ENCODE measurements around the gene OAS3.

The OAS3 gene

GRCh38 chr12:113003636-113004035 lies 65.4 kb downstream of the OAS3 start:
- H3K36me3 ChIP-seq (ENCODE audit: control insufficient read depth, insufficient read depth, low read length) = peaks cover 44% of the 10 kb centered on the region
- DNase-seq (ENCODE audit: extremely low read depth, insufficient read length) = no peak
- no peaks in the 10 kb centered on the region; the same call in 1 of the 2 replicates for H3K27me3 ChIP-seq (replicated peaks; ENCODE audit: control insufficient read depth, insufficient read depth, low read length)
- no peak overlapping the region for H3K4me3 ChIP-seq (replicated peaks; ENCODE audit: low read depth, low read length)
- no peak for TF ChIP-seq CTCF (IDR thresholded peaks at IDR 0.05; ENCODE audit: insufficient read depth, low read length, poor library complexity, severe bottlenecking)

DNA sequence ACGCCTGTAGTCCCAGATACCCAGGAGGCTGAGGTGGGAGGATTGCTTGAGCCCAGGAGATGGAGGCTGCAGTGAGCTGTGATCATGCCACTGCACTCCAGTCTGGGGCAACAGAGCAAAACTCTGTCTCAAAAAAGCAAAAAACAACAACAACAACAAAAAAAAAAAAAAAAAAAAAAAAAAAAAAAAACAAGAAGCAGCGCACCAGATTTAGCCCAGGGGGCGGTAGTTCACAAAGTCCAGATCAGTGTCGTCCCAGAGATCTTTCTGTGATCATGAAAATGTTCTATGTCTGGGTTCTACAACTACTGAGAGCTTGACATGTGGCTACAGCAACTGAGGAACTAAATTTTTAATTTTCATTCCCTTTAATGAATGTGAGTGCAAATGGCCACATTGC lies 67.5 kb downstream of the OAS3 start:
- TF ChIP-seq CTCF (IDR thresholded peaks at IDR 0.05; ENCODE audit: insufficient read depth, low read length, poor library complexity, severe bottlenecking) = peak; percentile 44
- H3K27me3 ChIP-seq (replicated peaks; ENCODE audit: control insufficient read depth, insufficient read depth, low read length) = no peaks in the 10 kb centered on the region
- DNase-seq (ENCODE audit: extremely low read depth, insufficient read length) = no peak

DNA sequence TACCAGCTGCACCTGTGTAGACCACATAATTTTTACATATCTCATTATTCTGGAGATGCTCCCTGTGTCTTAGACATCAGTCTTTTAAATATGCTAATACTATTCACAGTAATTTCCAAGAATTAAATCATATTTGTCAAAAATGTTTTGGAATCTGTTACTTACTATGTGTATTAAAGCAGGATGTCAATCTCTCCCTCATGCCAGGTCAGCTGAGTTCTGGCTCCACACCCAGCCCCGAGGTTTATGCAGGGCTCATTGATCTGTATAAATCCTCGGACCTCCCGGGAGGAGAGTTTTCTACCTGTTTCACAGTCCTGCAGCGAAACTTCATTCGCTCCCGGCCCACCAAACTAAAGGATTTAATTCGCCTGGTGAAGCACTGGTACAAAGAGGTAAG lies 67.9 kb downstream of the OAS3 start:
- no peak for DNase-seq (ENCODE audit: extremely low read depth, insufficient read length)
- Histone ChIP-seq H3K27me3 (replicated peaks; ENCODE audit: control insufficient read depth, insufficient read depth, low read length) (no peaks in the 10 kb centered on the region), H3K36me3 (ENCODE audit: control insufficient read depth, insufficient read depth, low read length) (peaks cover 55% of the 10 kb centered on the region), H3K4me3 (replicated peaks; ENCODE audit: low read depth, low read length) (no peak overlapping the region)
- no peak for TF ChIP-seq CTCF (IDR thresholded peaks at IDR 0.05; ENCODE audit: insufficient read depth, low read length, poor library complexity, severe bottlenecking)

More for the DNA sequence above, 67.5 kb downstream of the OAS3 start:
- Histone ChIP-seq H3K36me3 (ENCODE audit: control insufficient read depth, insufficient read depth, low read length) (peaks cover 54% of the 10 kb centered on the region), H3K4me3 (replicated peaks; ENCODE audit: low read depth, low read length) (no peak overlapping the region)

DNA sequence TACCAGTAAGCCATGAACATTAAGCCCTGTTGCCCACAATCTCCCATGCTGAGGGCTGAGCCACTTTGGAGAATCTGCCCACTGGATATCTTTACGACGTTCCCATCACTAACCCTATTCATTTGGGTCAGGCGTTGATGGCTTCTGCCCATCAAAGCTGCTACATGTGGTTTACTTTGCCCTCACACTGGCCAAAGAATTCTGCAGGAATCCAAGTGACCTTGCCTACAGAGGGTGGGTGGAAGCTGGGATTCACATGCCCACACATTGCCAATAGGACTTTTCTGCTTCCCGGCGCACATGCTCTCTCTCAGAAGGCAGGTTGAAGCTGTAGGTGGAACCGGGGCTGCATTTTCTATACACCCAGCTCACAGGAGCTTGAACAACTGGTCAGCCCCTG lies 68.4 kb downstream of the OAS3 start:
- no peak for DNase-seq (ENCODE audit: extremely low read depth, insufficient read length)
- H3K4me3 ChIP-seq (replicated peaks; ENCODE audit: low read depth, low read length) = no peak overlapping the region
- no peak for TF ChIP-seq CTCF (IDR thresholded peaks at IDR 0.05; ENCODE audit: insufficient read depth, low read length, poor library complexity, severe bottlenecking)
- H3K36me3 ChIP-seq (ENCODE audit: control insufficient read depth, insufficient read depth, low read length) = peaks cover 53% of the 10 kb centered on the region
- H3K27me3 ChIP-seq (replicated peaks; ENCODE audit: control insufficient read depth, insufficient read depth, low read length) = no peaks in the 10 kb centered on the region

DNA sequence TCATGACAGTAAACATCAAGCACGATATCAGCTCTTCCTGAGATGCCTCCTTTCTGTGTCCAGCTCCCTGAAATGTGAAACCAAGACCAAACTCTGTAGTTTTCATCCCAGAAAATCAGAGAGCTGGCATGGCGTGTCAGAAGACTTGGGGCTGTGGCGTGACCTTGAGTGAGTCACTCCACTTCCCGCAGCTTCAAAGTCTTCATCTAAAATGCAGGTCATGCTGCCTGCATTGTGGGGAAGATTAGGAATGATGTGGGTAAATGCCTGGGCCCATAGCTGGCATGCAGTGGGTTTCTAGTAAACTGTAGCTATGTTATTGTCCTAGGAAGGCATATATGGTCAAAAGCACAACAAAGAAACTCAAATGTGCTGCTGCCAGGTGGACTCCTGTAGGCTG lies 68.9 kb downstream of the OAS3 start:
- H3K36me3 ChIP-seq (ENCODE audit: control insufficient read depth, insufficient read depth, low read length) = peaks cover 50% of the 10 kb centered on the region

More for the DNA sequence above, 68.9 kb downstream of the OAS3 start:
- no peak for DNase-seq (ENCODE audit: extremely low read depth, insufficient read length)
- H3K4me3 ChIP-seq (replicated peaks; ENCODE audit: low read depth, low read length) = no peak overlapping the region
- H3K27me3 ChIP-seq (replicated peaks; ENCODE audit: control insufficient read depth, insufficient read depth, low read length) = no peaks in the 10 kb centered on the region
- TF ChIP-seq CTCF (IDR thresholded peaks at IDR 0.05; ENCODE audit: insufficient read depth, low read length, poor library complexity, severe bottlenecking) = no peak
